Measurements from ENCODE around the gene LAMA1.

The LAMA1 gene

DNA sequence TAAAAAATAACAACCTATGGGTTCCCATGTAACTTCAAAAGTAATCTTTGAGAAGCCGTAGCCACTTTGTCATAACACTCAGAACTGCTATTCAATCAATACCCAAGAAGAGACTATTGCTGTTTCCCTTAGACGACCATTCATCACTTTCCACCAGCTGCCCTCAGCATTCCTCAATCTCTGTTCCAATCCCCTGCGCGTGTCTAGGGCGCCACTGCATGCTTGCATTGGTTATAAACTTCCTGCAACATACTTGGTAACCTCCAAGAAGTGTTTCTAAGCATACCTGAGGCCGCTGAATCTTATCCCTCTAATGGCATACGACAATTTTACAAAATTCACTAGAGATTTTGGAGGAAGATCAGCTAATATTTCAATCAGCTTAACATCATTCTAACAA, 134.2 kb downstream of the LAMA1 start:
- no peak for DNase-seq

DNA sequence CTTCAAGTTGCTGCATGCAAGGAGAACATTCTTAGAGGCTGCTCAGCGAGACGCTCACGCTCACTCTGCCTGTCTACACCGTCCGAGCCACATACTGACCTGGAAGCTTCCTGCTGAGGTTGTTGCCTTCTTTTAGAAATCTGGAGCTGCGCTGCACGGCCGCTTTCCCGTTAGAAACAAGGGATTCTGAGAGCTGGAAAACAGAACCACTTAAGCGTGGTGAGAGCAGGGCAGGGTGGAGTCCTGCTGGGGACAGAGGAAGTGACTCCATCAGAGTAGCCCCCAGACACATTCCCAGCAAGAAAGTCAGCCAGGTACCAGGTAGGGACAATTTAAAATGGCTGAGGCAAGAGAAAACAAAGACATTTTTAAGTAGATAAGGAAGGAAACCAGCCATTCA, 135.2 kb downstream of the LAMA1 start:
- DNase-seq, result no peak

DNA sequence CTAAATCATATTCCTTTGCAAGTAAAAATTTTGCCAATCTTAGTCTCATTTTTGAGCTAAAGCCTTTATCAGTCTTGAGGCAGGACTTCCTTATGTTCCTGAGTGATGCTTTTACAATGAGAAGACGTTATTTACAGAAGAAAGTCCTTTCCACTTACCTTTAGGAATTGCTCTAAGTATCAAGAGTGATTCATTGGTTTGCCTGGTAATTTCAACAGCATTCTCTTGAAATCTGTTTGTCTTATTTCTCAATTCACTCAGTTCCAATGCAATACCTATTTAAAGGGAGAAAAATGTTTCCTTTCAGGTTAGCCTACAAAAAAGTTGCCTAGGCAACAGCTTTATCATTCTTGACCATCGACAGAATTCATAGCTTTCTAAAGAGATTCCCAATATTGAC, 137.2 kb downstream of the LAMA1 start:
- DNase-seq, result no peak

DNA sequence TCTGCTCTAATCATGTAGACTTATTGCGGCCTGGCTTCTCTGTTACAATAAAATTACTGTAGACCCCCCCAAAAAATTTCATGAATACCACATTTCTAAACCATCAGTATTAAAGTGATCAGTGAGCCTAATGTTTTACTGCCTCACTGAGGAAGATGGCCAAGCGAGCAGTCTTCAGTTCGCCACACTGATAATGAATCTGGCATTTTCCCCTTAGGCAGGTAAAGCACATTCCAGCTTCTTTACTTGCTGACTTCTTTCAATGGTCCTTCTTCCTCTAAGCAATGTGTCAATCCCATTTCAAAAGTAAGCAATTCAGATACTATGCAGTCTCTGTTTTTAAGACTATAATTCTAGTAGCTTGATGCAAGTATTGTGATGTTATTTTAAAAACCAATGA, 137.6 kb downstream of the LAMA1 start:
- no peak for DNase-seq

DNA sequence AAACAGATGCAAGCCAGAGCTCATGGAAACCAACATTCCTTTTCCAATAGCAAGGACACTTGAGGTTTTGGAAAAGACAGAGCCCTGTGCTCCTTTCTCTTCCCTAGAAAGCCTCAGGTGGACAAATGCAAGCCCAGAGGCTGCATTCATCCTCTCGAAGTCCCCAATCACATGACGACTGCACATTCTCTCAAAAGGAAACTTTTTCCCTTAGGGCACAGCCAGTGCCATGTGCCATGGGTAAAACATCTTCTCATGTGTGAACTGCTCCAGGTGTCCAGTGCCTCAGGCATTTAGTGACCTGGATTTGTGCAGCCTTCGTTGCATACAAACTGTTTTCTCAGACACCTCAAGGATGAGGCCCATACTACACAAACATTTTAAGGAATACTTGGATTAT, 140.7 kb downstream of the LAMA1 start:
- no peak for DNase-seq

DNA sequence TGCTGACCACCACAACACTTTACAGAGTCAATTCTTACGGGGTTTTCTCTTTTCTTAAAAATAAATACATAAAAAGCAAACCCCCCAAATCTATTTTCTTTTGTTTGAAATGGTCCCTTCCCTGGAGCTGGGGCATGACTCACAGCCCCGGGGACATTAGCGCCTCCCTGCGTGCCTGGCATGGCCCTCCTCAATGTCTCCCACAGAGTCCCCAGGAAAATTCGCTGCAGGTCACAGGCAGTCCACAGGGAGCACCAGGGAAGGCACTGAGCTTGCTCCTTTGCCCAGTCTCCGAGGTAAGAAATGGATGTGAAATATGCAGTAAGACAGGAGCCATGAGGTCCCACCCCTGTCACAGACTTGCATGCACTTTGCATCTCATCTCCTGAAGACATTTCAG, 142.5 kb downstream of the LAMA1 start:
- no peak for DNase-seq

DNA sequence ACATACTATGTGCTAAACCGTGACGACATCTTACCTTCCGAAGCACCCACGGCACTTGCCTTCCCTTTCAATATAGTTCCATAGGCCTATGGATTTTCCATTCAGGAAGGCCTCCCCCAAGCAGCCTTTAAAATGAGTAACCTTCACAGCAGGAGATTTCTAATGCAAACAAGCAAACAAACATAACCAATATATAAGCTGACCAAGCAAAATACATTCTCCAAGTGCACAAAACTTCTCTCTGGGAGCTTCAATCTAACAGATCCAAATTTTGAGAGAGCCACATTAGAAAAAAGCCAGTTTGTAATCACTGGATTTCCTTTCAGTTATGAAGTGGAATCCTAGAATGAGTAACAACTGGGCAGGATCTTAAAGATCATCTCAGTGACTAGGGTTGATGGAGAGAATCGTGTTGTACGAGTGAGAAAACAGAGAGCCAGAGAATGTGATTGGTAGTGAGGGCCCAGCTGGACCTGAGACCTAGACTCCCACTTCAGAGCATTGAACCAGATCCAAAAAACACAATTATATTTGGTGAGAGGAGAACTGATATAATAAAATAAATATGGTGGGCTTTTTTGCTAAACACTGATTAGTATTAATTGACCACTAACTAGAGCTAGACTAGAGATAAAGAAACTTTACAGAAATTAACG, 145.6 kb downstream of the LAMA1 start:
- no peak for DNase-seq

DNA sequence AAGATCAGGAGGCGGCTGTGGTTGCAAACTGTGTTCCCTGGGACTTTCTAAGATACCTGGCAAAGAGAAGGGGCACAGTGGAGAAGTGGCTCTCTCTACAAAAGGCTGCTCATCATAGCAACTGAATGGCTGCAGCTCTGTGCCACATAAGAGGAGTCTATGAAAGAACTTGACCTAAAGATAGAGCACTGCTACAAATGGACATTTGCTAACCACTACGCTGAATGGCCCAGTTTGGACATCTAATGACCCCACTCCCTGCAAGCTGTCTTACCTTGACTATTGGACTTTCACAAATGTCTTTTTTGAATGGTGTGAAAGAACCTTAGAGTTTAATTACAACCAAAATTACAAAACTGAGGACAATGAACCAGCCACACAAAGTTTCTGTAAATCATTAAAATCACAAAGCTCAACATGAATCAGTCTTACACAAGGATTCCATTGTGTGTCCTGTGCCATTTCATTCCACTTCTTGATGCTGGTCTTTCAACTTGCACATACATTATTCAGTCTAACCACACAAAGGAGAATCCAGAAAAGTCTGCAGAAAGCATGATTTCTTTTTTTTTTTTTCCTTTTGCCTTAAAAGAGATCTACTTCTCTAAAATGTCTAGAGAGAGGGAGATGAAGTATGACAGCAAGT, 154.0 kb downstream of the LAMA1 start:
- DNase-seq, result no peak

DNA sequence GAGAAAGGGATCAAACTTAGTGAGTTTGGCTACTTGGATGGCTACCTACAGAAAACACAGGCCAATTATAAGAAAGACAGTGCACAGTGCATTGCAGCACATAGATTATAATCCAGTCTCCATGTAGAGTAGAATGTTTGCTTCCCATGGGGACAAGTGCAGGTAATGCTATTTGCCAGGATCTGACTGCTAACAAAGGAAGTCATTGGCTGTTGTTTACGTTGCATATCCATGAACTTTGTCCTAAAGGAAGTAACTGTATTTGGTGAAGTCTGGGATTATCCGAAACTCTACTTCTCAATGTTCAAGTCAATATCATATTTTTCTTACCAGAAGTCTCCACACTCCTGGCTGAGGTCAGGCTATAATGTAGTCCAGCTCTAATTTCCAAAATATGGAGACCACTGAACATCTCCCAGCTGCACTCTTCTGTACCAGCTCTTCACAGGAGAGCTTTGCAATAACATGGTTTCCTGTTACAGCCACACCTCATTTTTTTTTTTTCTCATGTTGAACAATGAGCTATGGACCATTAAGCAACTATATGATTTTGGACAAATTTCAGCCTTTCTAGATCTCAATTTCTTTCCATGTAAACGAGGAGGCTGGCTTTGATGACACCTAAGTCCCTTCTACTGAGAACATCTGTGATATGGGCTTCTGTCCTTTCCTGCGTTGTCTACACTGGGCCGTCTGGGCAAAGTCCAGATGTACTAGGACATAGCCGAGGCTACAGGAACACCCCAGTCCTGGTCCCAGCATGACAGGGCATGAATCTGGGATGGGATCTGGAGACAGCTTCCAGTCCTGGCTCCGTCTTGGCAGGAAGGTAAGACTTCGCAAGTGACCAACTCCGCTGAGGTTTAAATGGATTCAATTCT, 154.8 kb downstream of the LAMA1 start:
- no peak for DNase-seq

DNA sequence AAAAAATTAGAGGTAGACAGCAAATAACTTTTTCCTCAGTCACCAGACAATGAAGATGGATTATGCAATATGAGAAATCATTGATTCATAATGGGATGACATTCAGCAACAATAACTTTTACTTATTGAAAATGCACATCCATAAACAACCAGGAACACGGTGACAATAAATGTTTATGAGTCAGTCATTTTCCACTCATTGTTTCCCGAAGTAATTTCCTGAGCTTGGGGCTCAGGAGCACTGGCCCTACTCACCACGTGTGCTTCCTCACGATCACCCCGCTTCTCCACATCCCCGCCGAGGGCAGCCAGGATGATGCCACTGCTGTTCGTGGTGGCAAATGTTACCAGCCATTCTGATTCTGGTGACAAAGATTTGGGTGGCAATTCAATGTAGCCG, 156.3 kb downstream of the LAMA1 start:
- no peak for DNase-seq

DNA sequence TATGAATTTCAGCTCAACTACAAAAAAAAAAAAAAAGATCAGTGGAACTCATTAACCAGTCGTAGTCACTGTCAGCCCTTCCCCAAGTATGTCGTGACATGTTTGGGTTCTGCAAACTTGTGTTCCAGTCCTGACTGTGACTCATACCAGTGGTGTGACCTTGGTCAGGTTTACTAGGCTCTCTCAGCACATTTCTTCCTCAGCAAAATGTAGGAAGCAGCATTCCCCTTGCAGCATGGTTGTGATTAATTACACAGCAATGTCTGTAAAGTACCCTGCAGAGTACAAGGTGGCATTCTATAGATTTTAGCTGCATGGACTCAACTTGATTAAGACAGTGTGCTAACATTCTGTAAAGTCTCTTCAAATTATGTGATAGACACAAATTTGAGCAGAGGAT, 156.9 kb downstream of the LAMA1 start:
- DNase-seq, result no peak

DNA sequence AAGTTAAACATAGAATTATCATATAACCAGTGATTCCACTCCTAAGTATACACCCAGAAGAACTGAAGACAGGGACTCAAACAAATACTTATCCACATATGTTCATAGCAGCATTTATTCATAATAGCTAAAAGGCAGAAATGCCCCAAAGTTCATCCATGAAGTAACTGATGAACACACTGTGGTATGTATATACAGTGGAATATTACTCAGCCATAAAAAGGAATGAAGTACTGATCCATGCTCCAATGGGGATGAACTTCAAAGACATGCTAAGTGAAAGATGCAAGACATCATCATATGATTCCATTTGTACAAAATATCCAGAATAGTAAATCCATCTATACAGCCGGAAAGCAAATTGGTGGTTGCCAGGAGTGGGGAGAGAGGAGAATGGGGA, 157.5 kb downstream of the LAMA1 start:
- DNase-seq, result no peak

DNA sequence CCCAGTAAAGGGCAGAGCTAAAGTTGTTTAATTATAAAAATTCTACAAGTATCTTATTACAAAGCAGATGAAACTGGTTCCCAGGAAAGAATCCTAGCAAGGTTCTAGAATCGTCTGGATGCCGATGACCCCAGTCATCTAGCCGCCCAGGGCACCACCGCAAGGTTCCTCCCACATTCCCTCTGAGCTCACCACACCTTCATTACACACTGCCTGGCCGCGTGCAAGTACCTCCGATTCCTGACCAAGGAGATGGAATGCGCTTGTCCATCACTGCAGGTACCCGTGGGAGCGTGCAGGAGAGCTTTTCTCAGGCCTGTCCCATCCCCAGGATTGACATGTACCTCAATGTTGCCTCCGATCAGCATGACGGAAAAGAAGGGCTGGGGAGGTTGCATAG, 158.5 kb downstream of the LAMA1 start:
- no peak for DNase-seq

DNA sequence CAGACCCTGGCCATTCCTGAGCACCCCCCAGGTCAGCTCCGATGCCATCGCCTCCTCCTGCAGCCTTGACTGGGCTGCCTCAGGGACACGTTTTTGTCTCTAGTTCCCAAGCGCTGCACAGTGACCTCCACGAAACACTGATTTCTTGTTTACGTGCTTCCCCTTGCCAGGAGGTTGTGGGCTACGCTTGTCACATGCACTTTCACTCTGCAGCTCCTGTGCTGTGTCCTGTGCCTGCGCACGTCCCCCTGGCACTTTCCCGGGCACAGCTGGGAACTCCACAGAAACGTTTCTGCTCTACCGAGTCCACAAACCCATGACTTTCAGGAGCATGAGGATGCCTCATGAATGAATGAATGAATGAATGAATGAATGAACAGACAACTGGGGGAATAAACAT, 160.6 kb downstream of the LAMA1 start:
- no peak for DNase-seq

DNA sequence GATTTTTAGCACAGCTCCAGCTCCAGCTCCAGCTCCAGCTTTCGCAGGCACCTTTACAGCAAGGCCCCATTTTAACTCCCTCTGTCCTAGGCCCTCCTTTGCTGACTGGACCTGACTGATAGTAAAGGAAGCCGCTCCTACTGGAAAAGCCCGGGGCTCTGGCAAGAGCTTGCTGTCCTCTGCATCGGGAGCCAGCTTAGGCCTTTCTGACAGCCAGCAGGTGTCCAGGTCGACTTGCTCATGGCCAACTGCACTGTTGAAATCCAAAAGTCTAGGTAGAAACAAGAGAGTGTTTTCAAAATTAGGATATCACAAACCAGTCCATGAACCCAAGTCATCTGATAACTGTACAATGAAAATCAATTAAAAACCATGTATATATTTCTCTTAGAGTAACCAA, 161.1 kb downstream of the LAMA1 start:
- no peak for DNase-seq

DNA sequence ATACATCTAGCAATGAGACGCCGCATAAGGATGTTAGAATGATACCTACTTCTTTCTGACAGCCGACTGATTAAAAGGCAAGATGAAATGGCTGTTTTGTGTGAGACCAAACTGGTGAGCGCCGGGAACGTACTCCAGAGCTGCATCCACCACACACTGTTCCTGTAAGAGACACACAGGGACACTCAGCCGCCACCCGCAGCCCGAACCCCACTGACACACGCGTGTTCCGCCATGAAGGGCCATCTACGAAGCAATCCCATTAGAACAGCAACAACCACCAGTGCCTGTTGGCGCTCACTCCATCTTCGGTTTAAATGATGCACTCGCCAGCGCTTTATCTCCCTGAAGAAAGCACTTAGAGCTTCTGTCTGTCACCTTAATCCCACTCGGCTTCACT, 162.3 kb downstream of the LAMA1 start:
- DNase-seq, result no peak

DNA sequence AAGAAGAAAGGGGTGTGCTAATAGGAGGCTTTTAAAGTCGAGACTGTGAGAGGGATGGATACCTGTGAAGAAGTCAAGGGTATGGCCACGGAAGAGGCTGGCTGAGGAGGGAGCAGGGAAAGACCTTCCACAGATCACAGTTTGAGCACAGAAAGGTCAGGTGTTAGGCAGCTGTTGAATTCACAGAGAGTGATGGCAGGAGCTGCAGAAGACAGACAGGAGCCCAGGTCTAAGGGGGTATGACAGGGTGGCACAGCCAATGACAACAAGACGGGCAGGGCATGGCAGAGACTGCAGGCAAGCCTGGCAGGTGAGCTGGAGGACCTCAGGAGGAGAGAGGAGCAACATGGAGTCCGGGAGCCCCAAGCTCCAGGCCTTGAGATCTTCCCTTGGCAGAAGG, 163.1 kb downstream of the LAMA1 start:
- DNase-seq, result no peak

DNA sequence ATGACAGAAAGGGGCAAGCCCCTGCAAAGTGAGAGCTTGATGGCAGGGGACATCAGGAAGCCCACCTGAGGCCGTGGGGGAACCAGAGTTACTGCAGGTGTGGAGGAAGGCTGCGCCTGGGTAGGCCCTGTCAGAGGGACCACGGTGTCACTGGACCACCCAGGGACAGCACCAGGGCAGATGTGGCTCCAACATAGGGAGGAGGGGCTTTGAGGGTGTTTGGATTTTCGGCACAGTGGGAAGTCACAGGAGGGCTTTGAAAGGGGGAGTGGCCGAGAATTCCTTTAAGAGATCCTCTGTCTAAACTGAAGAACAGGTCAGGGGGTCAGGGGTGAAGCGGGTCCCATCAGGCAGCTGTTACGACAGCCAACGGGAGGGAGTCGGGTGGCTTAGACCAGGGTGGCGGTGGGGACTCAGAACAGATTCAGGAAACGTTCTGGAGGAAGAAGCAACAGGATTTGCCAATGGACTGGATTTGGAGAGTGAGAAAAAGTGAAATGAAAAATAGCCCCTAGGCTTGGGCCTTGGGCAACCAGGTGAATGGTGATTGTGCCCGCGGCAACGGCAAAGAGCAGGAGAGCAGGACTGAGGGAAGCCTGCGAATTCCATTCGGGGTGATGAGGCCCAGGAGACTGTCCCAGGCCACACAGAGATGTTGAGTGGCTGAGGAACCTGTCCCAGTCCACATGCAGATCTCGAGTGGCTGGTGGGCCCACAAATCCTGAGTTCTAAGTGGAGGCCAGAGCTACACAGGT, 166.1 kb downstream of the LAMA1 start:
- DNase-seq, result no peak

DNA sequence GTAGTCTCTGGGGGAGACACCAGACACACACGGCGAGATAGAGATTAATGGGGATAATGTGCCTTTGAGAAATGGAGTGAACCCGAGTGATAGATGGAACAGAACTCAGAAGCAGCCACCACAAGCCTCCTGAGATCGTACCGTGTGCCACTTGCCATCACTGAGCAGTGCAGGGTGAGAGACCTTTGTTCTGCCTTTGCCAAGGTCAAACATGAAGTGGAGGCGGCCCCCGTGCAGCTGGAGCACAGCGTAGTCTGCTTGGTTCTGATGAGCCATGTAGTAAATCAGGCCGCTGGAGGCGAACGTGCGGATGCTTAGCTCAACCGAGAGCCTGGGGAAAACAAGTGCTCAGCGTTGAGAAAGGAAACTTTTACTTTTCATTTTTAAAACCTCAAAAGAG, 167.0 kb downstream of the LAMA1 start:
- no peak for DNase-seq

DNA sequence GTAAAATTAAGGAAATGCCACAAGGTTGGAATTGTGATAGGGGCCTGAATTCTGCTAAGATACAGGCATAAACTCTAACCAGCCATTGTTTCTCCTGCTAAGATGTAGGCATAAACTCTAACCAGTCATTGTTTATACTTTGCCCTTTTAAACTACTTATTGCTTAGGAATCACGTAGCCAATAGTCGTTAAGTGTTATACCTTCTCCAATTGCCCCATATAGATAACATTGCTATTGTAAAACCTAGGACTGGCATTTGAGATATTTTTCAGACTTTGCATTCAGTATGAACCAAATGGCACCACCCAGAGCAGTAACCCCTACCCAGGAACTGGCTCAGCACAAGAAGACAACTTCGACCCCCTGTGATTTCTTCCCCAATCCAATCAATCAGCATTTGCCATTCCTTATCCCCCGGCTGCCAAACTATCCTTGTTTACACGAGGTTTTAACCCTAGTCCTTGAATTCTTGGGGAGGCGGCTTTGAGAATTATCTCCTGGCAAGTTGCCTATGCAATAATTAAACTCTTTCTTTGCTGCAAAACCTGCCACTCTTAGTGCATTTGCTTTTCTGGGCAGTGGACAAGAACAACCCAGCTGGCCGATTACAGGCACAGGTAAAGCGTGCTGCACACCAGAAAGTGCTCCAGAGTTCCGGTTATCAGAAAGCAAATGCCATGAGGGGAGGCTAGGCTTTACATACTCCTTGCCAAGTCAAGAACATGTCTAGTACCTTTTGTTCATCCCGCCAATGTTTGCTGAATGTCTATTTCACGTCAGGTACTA, 167.6 kb downstream of the LAMA1 start:
- DNase-seq, result no peak

DNA sequence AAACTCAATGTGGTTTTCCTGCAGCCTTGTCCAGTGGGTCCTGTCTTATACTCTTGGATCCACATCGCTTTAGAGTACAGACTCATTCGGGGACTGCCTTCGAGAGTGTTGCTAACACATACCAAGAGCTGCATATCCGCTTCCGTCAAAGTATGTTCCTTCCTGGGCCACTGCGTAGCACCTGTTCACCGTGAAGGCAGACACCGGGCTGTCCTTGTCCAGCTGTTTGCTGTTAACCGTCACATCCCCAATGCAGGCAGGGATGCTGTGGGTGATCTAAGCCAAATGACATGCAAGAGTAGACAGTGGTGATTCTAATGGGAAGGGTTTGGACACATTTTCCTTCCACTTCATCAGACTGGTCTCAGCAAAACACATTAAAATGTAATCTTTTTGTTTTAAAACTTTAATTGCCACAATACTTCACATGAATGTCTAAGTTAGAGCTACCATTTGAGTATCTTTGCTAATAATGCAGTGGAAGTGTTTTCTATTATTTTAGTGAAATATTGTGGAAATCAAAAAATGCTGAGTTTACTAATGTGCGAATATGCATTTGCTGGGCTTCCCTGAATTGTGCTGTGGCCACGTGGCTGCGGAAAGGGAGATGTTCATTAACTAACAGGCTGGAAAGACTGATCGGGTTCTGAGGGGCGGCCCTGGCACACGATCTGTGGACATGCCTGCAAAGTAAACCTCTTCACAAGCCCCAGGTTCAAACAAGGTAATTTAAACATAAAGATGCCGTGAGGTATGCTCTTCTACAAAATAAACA, 169.1 kb downstream of the LAMA1 start:
- DNase-seq, result no peak

All from KG1 (cell line).